Type B pancreatic cell (in vitro differentiated cells): ENCODE results near the gene SEC22C. TPM values are rescaled to one million over a fixed set of nuclear protein-coding genes. Genes with fewer than 3 reads are reported as not detected.
A peak's percentile ranks its signal among the peaks of the same experiment; 100 is the strongest.

Experiments used
- DNase-seq: peaks from one replicate; pipeline ENCODE4 v3.0.0; 2021; ENCODE audit warnings: mixed read lengths; ENCODE audit not compliant: unreplicated experiment; ENCODE audit errors: extremely low spot score
- H3K27ac Mint-ChIP-seq: 2 replicates; pipeline ENCODE4 v1.8.0; 2021; ENCODE audit warnings: mild to moderate bottlenecking, mixed read lengths
- H3K27me3 Mint-ChIP-seq: 2 replicates; pipeline ENCODE4 v1.8.0; 2021; ENCODE audit warnings: mixed read lengths
- H3K36me3 Mint-ChIP-seq: 2 replicates; pipeline ENCODE4 v1.8.0; 2021; ENCODE audit warnings: mixed read lengths
- H3K4me1 Mint-ChIP-seq: one replicate; pipeline ENCODE4 v1.8.0; 2021; ENCODE audit warnings: mixed read lengths; ENCODE audit not compliant: unreplicated experiment
- H3K4me3 Mint-ChIP-seq: 2 replicates; pipeline ENCODE4 v1.8.0; 2021; ENCODE audit warnings: mild to moderate bottlenecking, mixed read lengths
- H3K9me3 Mint-ChIP-seq: 2 replicates; pipeline ENCODE4 v1.8.0; 2021; ENCODE audit warnings: mixed read lengths
- CTCF ChIP-seq: fragments of 200-600 bp; sonication (generic); conservative IDR thresholded peaks from 2 replicates; pipeline ENCODE4 v1.5.0; 2021; ENCODE audit warnings: antibody characterized with exemption, mild to moderate bottlenecking
- total RNA-seq: library from RNA; stranded (reverse); gene quantifications from 2 replicates; pipeline ENCODE4 v1.2.1, GENCODE V29; 2021; ENCODE audit warnings: low replicate concordance

Gene SEC22C
- total RNA-seq, 1 donor from 2014 or later = 38.1 TPM

- Mint-ChIP-seq H3K9me3 (no peaks in the 10 kb centered on the region), H3K36me3 (no peaks in the 10 kb centered on the region), H3K4me1 (peaks cover 7% of the 10 kb centered on the region), H3K27me3 (peaks cover 54% of the 10 kb centered on the region), H3K4me3 (no peak overlapping the region), H3K27ac (no peak overlapping the region)
- DNase-seq = peak; percentile 32
- TF ChIP-seq CTCF = no peak
Observed at GRCh38 chr3:42505849-42506410, 75.8 kb downstream of the SEC22C start.

GRCh38 chr3:42505128-42505848, 76.5 kb downstream of the SEC22C start:
- DNase-seq = peak; percentile 48
- Mint-ChIP-seq H3K9me3 (no peaks in the 10 kb centered on the region), H3K36me3 (no peaks in the 10 kb centered on the region), H3K4me1 (peaks cover 7% of the 10 kb centered on the region), H3K4me3 (no peak overlapping the region), H3K27me3 (peaks cover 60% of the 10 kb centered on the region), H3K27ac (no peak overlapping the region)
- TF ChIP-seq CTCF = no peak

GRCh38 chr3:42504334-42505127, 77.2 kb downstream of the SEC22C start:
- H3K9me3 Mint-ChIP-seq = no peaks in the 10 kb centered on the region
- no peaks in the 10 kb centered on the region for H3K36me3 Mint-ChIP-seq
- H3K27ac Mint-ChIP-seq = no peak overlapping the region
- peak overlapping the region; percentile 75 for H3K4me3 Mint-ChIP-seq
- TF ChIP-seq CTCF = no peak
- DNase-seq = peak; percentile 45
- H3K27me3 Mint-ChIP-seq = peaks cover 62% of the 10 kb centered on the region
- peaks cover 7% of the 10 kb centered on the region for H3K4me1 Mint-ChIP-seq

- Mint-ChIP-seq H3K4me3 (peak overlapping the region; percentile 75), H3K27ac (no peak overlapping the region), H3K36me3 (no peaks in the 10 kb centered on the region), H3K9me3 (no peaks in the 10 kb centered on the region), H3K27me3 (peaks cover 65% of the 10 kb centered on the region), H3K4me1 (peaks cover 7% of the 10 kb centered on the region)
- TF ChIP-seq CTCF = no peak
- DNase-seq = peak; percentile 29
Observed at GRCh38 chr3:42503957-42504333, 77.8 kb downstream of the SEC22C start.

GRCh38 chr3:42503251-42503924, 78.4 kb downstream of the SEC22C start:
- no peak overlapping the region for H3K27ac Mint-ChIP-seq
- TF ChIP-seq CTCF = no peak
- peak; percentile 53 for DNase-seq
- H3K36me3 Mint-ChIP-seq = no peaks in the 10 kb centered on the region
- no peaks in the 10 kb centered on the region for H3K9me3 Mint-ChIP-seq
- H3K4me3 Mint-ChIP-seq = peak overlapping the region; percentile 75
- peaks cover 65% of the 10 kb centered on the region for H3K27me3 Mint-ChIP-seq
- peaks cover 7% of the 10 kb centered on the region for H3K4me1 Mint-ChIP-seq
